ENCODE results near the gene TSSK2.
"Not testable (repeated sequence)": the region's sequence is repeated elsewhere in the genome, so short reads cannot be mapped to it uniquely, and the experiment has no call there.

Gene TSSK2

GRCh38 chr22:19143212-19143611 lies 12.1 kb downstream of the TSSK2 start:
- DNase-seq (ENCODE audit: low read depth in 2 of 2), result no peak

GRCh38 chr22:19143967-19144400 lies 12.9 kb downstream of the TSSK2 start:
- no peak for DNase-seq (ENCODE audit: low read depth in 2 of 2)

- DNase-seq (ENCODE audit: low read depth in 2 of 2), result no peak
Measured at GRCh38 chr22:19146215-19146968, 15.3 kb downstream of the TSSK2 start.

GRCh38 chr22:19147195-19147780 lies 16.2 kb downstream of the TSSK2 start:
- DNase-seq (ENCODE audit: low read depth in 2 of 2), result no peak

- DNase-seq (ENCODE audit: low read depth in 2 of 2), result no peak
Measured at GRCh38 chr22:19148417-19149046, 17.4 kb downstream of the TSSK2 start.

- no peak for DNase-seq (ENCODE audit: low read depth in 2 of 2)
Measured at GRCh38 chr22:19149047-19149883, 18.2 kb downstream of the TSSK2 start.

- no peak for DNase-seq (ENCODE audit: low read depth in 2 of 2)
Measured at GRCh38 chr22:19149991-19150390, 18.9 kb downstream of the TSSK2 start, which contains the start of gene GSC2. Gene GSC2, minus strand, starts transcription at chr22:19150292. Its CDS starts 9 bp downstream, at chr22:19150283.

- no peak for DNase-seq (ENCODE audit: low read depth in 2 of 2)
Measured at GRCh38 chr22:19150482-19151328, 19.6 kb downstream of the TSSK2 start.

GRCh38 chr22:19151329-19152191 lies 20.5 kb downstream of the TSSK2 start:
- DNase-seq (ENCODE audit: low read depth in 2 of 2), result no peak

GRCh38 chr22:19152942-19153883 lies 22.1 kb downstream of the TSSK2 start:
- DNase-seq (ENCODE audit: low read depth in 2 of 2), result no peak

- not testable (repeated sequence) for DNase-seq (ENCODE audit: low read depth in 2 of 2)
Measured at GRCh38 chr22:19156109-19156508, 25.0 kb downstream of the TSSK2 start.

- not testable (repeated sequence) for DNase-seq (ENCODE audit: low read depth in 2 of 2)
Measured at GRCh38 chr22:19158649-19159048, 27.5 kb downstream of the TSSK2 start.

GRCh38 chr22:19164425-19164824 lies 33.3 kb downstream of the TSSK2 start:
- DNase-seq (ENCODE audit: low read depth in 2 of 2), result no peak

- DNase-seq (ENCODE audit: low read depth in 2 of 2), result no peak
Measured at GRCh38 chr22:19166421-19166820, 35.3 kb downstream of the TSSK2 start.

- no peak for DNase-seq (ENCODE audit: low read depth in 2 of 2)
Measured at GRCh38 chr22:19167106-19167869, 36.2 kb downstream of the TSSK2 start.

- no peak for DNase-seq (ENCODE audit: low read depth in 2 of 2)
Measured at GRCh38 chr22:19168088-19168890, 37.2 kb downstream of the TSSK2 start.

Data from stimulated activated CD8-positive, alpha-beta memory T cell treated with anti-CD3 and anti-CD28 coated beads, Interleukin-15, amount 100 ng/mL, for 4 hours (primary cell).